ENCODE results near the gene MRPL52.

GRCh38 chr14:22821193-22822015, 8.3 kb upstream of the MRPL52 start:
- TF ChIP-seq, protein P1, sequence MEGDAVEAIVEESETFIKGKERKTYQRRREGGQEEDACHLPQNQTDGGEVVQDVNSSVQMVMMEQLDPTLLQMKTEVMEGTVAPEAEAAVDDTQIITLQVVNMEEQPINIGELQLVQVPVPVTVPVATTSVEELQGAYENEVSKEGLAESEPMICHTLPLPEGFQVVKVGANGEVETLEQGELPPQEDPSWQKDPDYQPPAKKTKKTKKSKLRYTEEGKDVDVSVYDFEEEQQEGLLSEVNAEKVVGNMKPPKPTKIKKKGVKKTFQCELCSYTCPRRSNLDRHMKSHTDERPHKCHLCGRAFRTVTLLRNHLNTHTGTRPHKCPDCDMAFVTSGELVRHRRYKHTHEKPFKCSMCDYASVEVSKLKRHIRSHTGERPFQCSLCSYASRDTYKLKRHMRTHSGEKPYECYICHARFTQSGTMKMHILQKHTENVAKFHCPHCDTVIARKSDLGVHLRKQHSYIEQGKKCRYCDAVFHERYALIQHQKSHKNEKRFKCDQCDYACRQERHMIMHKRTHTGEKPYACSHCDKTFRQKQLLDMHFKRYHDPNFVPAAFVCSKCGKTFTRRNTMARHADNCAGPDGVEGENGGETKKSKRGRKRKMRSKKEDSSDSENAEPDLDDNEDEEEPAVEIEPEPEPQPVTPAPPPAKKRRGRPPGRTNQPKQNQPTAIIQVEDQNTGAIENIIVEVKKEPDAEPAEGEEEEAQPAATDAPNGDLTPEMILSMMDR (IDR thresholded peaks at IDR 0.05): no peak
- peak; percentile 9 to 65 for TF ChIP-seq POLR2A (IDR thresholded peaks at IDR 0.05)

All from Peyer's patch (tissue), 4 donors.